ENCODE data around the gene AKIP1.

AKIP1 gene

DNA sequence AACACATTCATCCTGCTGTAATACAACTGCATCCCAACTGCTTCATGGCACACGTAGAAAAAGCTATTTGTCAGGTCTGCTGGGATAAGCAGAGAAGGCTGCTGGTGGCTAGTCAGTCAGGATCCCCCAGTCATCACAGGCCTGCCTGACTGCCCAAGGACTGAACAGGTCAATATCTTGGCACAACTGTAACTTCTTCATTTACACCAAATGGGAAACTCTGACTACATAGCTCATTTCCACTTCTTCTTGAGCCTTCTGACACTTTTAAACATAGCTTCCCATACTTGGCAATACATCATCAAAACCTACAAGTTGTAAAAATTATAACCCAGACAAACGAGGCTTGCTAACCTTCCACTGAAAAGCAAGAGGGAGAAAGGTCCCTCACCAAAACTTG lies 50.4 kb downstream of the AKIP1 start:
- no peak for DNase-seq (ENCODE audit: low spot score)

GRCh38 chr11:8962841-8963240 lies 51.9 kb downstream of the AKIP1 start:
- DNase-seq (ENCODE audit: low spot score), result no peak

GRCh38 chr11:8963569-8964323 lies 52.8 kb downstream of the AKIP1 start:
- DNase-seq (ENCODE audit: low spot score), result no peak

DNA sequence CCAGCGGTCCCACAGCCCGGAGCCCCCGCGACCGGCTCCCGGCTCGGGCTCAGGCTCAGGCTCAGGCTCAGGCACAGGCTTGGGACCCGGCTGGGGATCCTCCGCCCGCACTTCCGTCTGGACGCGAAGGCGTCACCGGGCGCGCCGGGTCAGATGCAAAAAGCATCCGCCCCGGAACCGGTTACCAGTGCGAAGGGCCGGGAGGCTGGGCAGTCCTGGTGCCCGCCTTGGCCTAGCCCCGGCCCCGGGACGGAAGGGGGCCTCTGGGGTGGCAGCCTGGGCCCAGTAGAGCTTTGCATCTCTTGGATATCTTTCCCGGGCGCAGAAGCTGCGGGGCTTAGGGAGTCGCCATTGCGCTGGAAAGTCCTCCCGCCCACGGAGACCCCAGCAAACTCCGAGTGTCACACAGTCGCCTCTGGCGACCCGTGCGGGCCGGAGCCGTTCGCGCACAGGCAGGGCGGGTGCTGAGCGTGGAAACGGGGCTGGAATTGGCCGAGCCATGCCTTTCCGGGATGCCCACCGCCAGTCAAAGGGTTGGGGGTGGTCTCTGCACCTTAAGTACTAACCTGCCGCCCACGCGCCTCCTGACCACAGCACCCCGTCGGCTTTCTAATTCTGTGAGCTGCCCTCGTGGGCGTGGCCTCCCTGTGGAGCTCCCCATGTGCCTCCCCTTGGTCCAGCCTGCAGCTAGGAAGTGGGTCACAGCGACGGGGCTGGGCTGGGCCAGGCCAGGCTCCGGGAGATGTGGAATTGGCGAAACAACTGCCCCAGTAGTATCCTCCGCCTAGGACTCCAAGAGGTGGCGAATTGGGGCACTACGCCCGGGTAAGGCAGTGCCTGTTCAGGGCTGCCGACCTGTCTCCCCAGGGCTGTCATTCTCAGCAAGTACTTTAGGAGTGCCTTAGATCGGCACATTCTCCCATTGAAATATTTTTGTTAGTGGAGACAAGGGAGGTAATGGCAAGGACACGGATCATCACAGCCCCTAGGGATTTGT lies 53.6 kb downstream of the AKIP1 start, which contains the start of gene TMEM9B:
Gene TMEM9B (minus strand): TSS at position 119 of the 997 bp plus-strand sequence. CDS start 129 bp downstream, outside the sequence.
- DNase-seq (ENCODE audit: low spot score), result peak; percentile 90

DNA sequence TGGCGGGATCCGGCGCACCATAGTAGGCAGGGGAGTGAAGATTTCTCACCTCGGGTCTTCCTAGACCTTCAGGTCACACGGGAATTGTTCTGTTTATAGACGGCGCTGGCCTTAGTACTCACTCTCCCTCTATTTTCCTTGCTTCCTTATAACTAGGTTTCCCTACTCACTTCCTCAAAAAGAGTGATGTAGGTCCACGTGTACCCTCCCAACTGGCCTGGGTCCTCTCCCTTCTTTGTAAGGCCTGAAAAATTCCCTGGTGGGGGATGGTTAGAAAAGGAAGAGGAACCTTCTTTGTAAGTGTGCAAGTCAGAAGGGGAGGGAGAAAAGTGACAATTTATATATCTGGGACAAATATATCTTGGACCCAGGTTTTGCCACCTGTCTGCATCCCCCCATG lies 56.2 kb downstream of the AKIP1 start:
- no peak for DNase-seq (ENCODE audit: low spot score)

All from putamen (tissue), 1 donor.